CD4-positive, alpha-beta T cell treated with Interleukin-15 for 4 hours (primary cell): Measurements from ENCODE around the gene TNNT1.
"Not testable (repeated sequence)": the region's sequence is repeated elsewhere in the genome, so short reads cannot be mapped to it uniquely, and the experiment has no call there.

Experiments
- DNase-seq: peaks from one replicate; pipeline ENCODE4 v3.0.0-alpha.2; 2020; ENCODE audit warnings: low spot score

The TNNT1 gene

DNA sequence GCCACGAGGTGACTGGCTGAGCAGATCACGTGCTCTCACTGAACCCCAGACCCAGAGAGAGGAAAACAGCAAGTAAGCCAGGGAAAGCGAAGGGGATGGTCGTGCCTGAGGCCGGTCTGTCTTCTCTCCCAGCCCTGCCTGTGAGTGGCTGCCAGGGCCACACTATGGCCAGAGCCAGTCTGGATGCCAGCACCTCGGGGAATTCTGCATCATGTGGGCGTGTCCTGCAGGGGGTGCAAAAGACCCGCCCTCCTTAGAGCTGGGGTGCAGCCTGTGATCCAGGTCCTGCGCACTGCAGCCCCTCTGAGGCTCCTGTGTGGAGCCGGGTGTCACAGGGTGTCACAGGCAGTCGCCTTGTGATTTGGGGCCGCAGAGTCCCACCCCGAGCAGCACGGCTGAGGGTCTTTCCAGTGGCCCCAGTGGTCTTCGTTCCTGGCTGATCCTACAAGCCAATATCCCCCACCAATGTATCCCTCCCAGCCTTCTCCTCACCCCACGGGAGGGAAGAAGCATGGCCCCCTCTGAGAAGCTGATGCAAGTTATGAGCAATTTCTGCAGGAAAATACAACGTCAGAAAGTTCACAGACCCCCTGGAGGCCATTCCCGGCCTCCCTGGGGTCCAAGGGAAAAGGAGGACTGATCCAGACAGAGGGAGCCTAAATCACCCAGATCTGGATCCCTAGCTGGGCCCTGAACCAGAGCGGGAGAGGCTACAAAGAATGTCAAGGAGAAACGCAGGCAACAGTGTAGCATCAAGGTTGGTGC is 39.3 kb downstream of the TNNT1 start:
- DNase-seq: no peak

- DNase-seq: not testable (repeated sequence)
These were observed 41.8 kb downstream of the TNNT1 start for GRCh38 chr19:55107252-55107651.

GRCh38 chr19:55106591-55106990 is 42.4 kb downstream of the TNNT1 start:
- no peak for DNase-seq

DNA sequence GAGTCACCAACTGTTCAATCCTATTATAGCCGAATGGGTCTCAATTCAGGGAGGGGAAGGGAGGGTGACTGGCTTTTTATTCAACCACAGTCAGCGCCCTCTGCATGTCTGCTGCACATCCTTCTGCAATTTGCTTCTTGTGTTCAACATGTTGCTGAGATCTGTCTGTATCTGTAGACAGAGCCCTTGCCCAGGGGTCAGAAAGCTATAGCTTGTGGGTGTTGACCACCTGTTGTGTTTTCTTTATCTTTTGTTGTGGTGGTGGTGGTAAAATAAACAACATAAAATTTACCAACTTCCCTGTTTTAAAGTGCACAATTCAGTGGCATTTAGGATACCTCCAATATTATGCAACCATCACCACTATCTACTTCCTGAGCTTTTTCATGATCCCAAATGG is 43.8 kb downstream of the TNNT1 start:
- DNase-seq: no peak

GRCh38 chr19:55103190-55103589 is 45.8 kb downstream of the TNNT1 start:
- DNase-seq: no peak

DNA sequence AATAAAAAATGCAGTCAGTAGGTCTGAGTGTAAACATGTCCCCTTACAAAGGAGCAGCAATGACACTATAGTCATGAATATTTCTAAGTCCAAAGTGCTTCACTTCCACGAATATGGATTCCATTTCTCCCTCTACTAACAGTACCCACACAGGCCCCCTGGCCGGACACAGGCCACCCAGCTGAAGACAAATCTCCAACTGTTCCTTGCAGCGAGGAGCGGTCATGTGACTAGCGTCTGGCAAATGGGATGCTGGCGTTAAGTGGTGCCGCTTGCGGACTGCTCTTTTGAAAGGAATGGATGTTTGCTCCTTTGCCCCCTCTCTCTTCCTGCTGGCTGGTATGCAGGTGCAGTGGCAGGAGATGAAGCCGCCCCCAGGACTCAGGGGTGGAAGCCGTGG is 47.7 kb downstream of the TNNT1 start:
- DNase-seq: no peak

GRCh38 chr19:55099557-55100506 is 49.2 kb downstream of the TNNT1 start:
- DNase-seq: no peak

- no peak for DNase-seq
These were observed 50.1 kb downstream of the TNNT1 start for GRCh38 chr19:55098716-55099556.

DNA sequence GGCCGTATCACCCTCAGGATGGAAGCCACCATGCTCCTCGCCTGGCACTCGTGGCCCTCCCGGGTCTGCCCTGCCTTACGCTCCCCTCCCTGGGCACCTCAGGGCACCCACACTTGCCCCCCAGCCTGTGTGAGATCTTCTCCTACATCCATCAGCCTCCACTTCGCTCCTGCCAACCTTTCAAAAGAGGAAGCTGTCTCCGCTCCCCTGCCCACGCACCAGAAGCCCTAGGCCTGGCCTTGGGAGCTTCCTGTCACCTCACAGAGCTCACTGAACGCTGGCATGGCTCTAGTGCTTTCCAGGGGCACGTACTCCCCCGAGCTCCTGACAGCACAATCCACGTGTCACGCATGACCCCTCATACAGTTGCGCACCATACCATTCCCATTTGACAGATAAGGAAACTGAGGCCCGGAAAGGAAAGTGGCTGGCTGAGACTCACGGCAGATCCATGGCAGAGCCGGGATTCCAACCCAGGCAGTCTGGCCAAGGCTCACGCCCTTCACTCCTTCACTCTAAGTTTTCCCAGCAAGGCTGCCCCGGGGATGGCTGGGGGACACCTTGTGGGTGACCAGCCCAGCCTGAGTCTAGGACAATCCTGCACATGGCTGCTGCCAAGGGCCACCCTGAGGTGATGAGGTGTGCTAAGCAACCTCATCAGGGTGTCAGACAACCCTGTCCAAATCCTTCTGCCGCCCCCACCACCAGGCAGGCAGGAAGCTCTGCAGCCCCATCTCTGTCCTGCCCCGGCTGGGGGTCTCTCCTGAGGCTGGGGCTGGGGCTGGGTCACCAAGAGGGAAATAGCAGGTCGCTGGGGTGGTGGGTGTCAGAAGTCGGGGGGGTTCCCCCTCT is 50.9 kb downstream of the TNNT1 start:
- DNase-seq: no peak

- no peak for DNase-seq
These were observed 52.8 kb downstream of the TNNT1 start for GRCh38 chr19:55096061-55096701.

- DNase-seq: no peak
These were observed 53.5 kb downstream of the TNNT1 start for GRCh38 chr19:55095260-55096060.

- no peak for DNase-seq
These were observed 54.3 kb downstream of the TNNT1 start for GRCh38 chr19:55094456-55095259.

GRCh38 chr19:55092423-55093318 is 56.3 kb downstream of the TNNT1 start:
- no peak for DNase-seq

- DNase-seq: no peak
These were observed 57.1 kb downstream of the TNNT1 start for GRCh38 chr19:55091955-55092354.

GRCh38 chr19:55091126-55091910 is 57.7 kb downstream of the TNNT1 start:
- DNase-seq: no peak

- no peak for DNase-seq
These were observed 58.4 kb downstream of the TNNT1 start for GRCh38 chr19:55090564-55090963.

DNA sequence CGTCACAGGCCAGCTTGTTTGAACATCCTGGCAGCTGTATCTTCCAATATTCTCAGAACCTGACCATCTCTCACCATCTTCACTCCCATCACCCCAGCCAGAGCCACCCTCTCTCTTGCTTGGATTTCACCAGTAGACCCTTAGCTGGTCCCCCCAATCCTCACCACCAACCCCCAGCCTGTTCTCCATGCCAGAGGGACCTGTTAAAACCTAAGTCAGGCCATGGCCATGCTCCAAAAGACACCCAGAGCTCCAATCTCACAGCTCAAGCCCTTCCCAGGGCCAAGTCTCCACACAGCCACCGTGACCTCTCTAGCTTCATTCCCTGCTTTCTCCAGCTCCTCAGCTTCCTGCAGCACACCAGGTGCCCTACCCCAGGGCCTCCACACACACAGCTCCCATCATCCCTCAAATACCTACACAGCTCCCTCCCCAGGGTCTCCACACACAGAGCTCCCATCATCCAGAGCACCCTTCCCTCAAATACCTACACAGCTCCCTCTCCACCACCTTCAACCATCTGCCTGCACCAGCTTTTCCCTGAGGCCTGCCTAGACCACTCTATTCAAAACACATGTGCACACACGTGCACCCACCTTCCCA is 59.6 kb downstream of the TNNT1 start:
- DNase-seq: no peak
